Endothelial cell of umbilical vein (primary cell): ENCODE results near the gene NAA40. TPM values are rescaled to one million over a fixed set of nuclear protein-coding genes. Genes with fewer than 3 reads are reported as not detected.

Experiments used
- BruUV-seq: library from RNA; stranded (reverse); fragments of 400-500 nt; replicated peaks from 2 replicates; lab custom pipeline; 2021; lab: Mats Ljungman, UMichigan
- CTCF ChIA-PET: fragments of 300-600, 350-600 bp; sonication (Branson Sonifier 250); formaldehyde crosslinking; loops from one replicate; lab custom pipeline; 2021; ENCODE audit warnings: antibody characterized with exemption, inconsistent platforms; lab: Charles Lee
- POLR2A ChIA-PET: fragments of 300-600, 350-600 bp; sonication (Branson Sonifier 250); formaldehyde crosslinking; loops from one replicate; lab custom pipeline; 2021; ENCODE audit warnings: antibody characterized with exemption, inconsistent platforms; lab: Charles Lee
- DNase-seq: peaks from one replicate; pipeline ENCODE4 v3.0.0-alpha.2; 2011; ENCODE audit warnings: low read depth, low spot score
- FAIRE-seq: peaks from 2 replicates; lab custom pipeline; 2011; peaks lifted over from hg19 to GRCh38; lab: Jason Lieb, UNC
- H2AFZ ChIP-seq: 2 replicates; pipeline ENCODE4 v1.6.0; 2012; ENCODE audit warnings: low read depth, low read length, control low read depth, inconsistent platforms
- H3K27ac ChIP-seq: 2 replicates; pipeline ENCODE4 v1.5.1; 2011; ENCODE audit warnings: low read depth, mild to moderate bottlenecking, control low read depth, low read length, moderate library complexity; ENCODE audit not compliant: insufficient read depth
- H3K27me3 ChIP-seq, 2 experiments: 2 replicates each; pipeline versions ENCODE4 v1.6.0 to v1.6.1; 2011; ENCODE audit warnings: low read length in 2 of 2, mixed read lengths in 1 of 2; ENCODE audit not compliant: control insufficient read depth in 2 of 2, insufficient read depth in 2 of 2
- H3K36me3 ChIP-seq, 2 experiments: 2 replicates in 1 of 2; 3 replicates in 1 of 2; pipeline ENCODE4 v1.5.1; 2011; ENCODE audit warnings: low read length in 2 of 2, mild to moderate bottlenecking in 1 of 2, moderate library complexity in 1 of 2; ENCODE audit not compliant: control insufficient read depth in 2 of 2, insufficient read depth in 2 of 2; ENCODE audit errors: extremely low read depth in 1 of 2
- H3K4me1 ChIP-seq: 3 replicates; pipeline ENCODE4 v1.5.1; 2011; ENCODE audit warnings: mild to moderate bottlenecking, low read length; ENCODE audit not compliant: control insufficient read depth, insufficient read depth; ENCODE audit errors: extremely low read depth
- H3K4me2 ChIP-seq: 2 replicates; pipeline ENCODE4 v1.6.1; 2011; ENCODE audit warnings: low read length, control low read depth, mixed read lengths; ENCODE audit not compliant: insufficient read depth
- H3K4me3 ChIP-seq, 3 experiments: fragments of 200-600 bp in 1 of 3; sonication (generic), shearing (Covaris generic) in 1 of 3; replicated peaks in 1 of 3; 2 replicates each; pipeline ENCODE4 v1.5.1; 2011 to 2016; ENCODE audit warnings: control low read depth in 3 of 3, low read length in 3 of 3, mild to moderate bottlenecking in 2 of 3, inconsistent platforms in 1 of 3, low read depth in 1 of 3, moderate library complexity in 1 of 3; ENCODE audit not compliant: insufficient read depth in 1 of 3
- H3K79me2 ChIP-seq: 2 replicates; pipeline ENCODE4 v1.6.0; 2012; ENCODE audit warnings: low read length, inconsistent platforms; ENCODE audit not compliant: control insufficient read depth, insufficient read depth
- H3K9ac ChIP-seq: replicated peaks from 2 replicates; pipeline ENCODE3; 2011; ENCODE audit warnings: low read length, control low read depth; ENCODE audit not compliant: insufficient read depth; ENCODE audit errors: extremely low read depth
- H3K9me1 ChIP-seq: replicated peaks from 3 replicates; pipeline ENCODE4 v1.6.0; 2011; ENCODE audit warnings: mild to moderate bottlenecking, low read length; ENCODE audit not compliant: control insufficient read depth, insufficient read depth; ENCODE audit errors: extremely low read depth
- H3K9me3 ChIP-seq: replicated peaks from 2 replicates; pipeline ENCODE4 v1.5.1; 2012; ENCODE audit warnings: low read length, inconsistent platforms; ENCODE audit not compliant: control insufficient read depth, insufficient read depth
- H4K20me1 ChIP-seq: replicated peaks from 2 replicates; pipeline ENCODE3; 2011; ENCODE audit warnings: mild to moderate bottlenecking, low read length; ENCODE audit not compliant: control insufficient read depth, insufficient read depth; ENCODE audit errors: extremely low read depth
- FOS ChIP-seq: IDR thresholded peaks from 2 replicates; pipeline ENCODE4 v1.6.1; 2011; ENCODE audit warnings: mild to moderate bottlenecking, low read length, moderate library complexity, borderline replicate concordance; ENCODE audit not compliant: insufficient read depth
- POLR2AphosphoS5 ChIP-seq: IDR thresholded peaks from 2 replicates; pipeline ENCODE4 v1.6.1; 2012; ENCODE audit warnings: low read depth, mild to moderate bottlenecking, control low read depth, low read length, moderate library complexity; ENCODE audit not compliant: insufficient read depth
- dilution Hi-C: fragments of 300-500 bp; cut with MboI; formaldehyde crosslinking; loops from one replicate; pipeline ENCODE4 v1.15.0; 2019; ENCODE audit warnings: low sequenced_read_pairs; ENCODE audit not compliant: extremely low pct_ligation_motif_present
- intact Hi-C: fragments of 100-400 bp; cut with micrococcal nuclease; formaldehyde crosslinking; loops from one replicate; pipeline ENCODE4 v1.10.0; 2022
- polyA plus RNA-seq, 4 experiments: library from polyadenylated mRNA; depleted of rRNA in 3 of 4; stranded (reverse) in 3 of 4; unstranded in 1 of 4; fragments of >200 nt; gene quantifications; 2 replicates each; pipeline versions ENCODE4 v1.2.1 to v1.2.3, GENCODE V29; 2011 to 2012; ENCODE audit warnings: missing spikeins in 1 of 4
- total RNA-seq: library from RNA; stranded (reverse); gene quantifications from 2 replicates; pipeline ENCODE4 v1.2.3, GENCODE V29; 2021
- TF ChIP-seq, protein P1 (sequence below), 2 donors: IDR thresholded peaks; 1 replicate in 1 of 2; 2 replicates in 1 of 2; pipeline ENCODE4 v1.5.1; 2011; ENCODE audit warnings: low read length in 2 of 2, mild to moderate bottlenecking in 2 of 2, moderate library complexity in 2 of 2, control low read depth in 1 of 2, inconsistent platforms in 1 of 2, low read depth in 1 of 2; ENCODE audit not compliant: insufficient read depth in 1 of 2; ENCODE audit errors: extremely low read depth in 1 of 2

The NAA40 gene
- total and polyA plus RNA-seq, 2 donors (not counting 3 experiments of a cell fraction or from before 2014, with no cell fraction given): 28.5 to 32.3 TPM

DNA sequence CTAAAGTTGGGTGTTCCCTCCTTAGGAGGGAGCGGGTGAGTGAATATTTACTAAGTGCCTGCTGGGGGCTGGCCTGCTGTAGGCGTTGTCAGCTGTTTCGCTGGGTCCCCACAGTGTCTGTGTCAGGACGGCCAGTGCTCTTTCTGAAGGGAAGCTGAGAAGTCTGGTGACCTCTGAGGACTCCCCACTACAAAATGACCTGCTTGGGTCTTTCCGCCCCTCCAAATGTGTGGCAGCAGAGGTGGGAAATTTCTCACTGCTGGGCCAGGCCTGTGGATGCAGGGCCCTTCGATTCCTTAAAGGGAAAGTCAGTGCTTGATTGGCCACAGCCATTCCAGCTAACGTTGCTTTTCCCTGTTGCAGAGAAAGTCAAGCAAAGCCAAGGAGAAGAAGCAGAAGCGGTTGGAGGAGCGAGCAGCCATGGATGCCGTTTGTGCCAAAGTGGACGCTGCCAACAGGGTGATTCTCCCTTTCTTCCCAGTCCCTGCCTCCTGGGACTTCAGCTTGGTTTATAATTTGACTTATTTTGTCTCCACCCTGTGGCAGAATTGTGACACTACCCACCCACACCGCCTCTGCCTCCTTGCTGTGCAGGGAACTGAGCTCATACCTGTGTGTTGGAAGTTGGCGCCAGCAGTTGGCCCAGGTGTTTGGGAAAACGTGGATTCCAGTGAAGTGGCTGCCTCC, 6.8 kb downstream of the NAA40 start:
- intact Hi-C loops (loop anchor here (1.0 kb wide), 2 partner anchors 108 to 178 kb away; no protein-coding TSS in a partner anchor), dilution Hi-C loops (no loop called here)
- Histone ChIP-seq H2AFZ (no peak overlapping the region), H3K4me3 (no peak overlapping the region), H3K27ac (no peak overlapping the region), H4K20me1 (no peaks in the 10 kb centered on the region), H3K36me3 (peaks cover 2 to 11% of the 10 kb centered on the region in 2 experiments), H3K79me2 (peaks cover 14% of the 10 kb centered on the region), H3K4me2 (no peak overlapping the region), H3K9me1 (no peaks in the 10 kb centered on the region), H3K27me3 (no peaks in the 10 kb centered on the region), H3K9me3 (no peaks in the 10 kb centered on the region), H3K9ac (no peak overlapping the region), H3K4me1 (no peaks in the 10 kb centered on the region)
- no TSS peak for BruUV-seq
- DNase-seq (peak; percentile 68), FAIRE-seq (peak; percentile 59)
- CTCF ChIA-PET: interaction anchor here (0.7 to 6.9 kb wide), 45 partner anchors 8 to 467 kb away, joined by 3 to 264 read pairs (median 5); partner anchors contain the start of genes MARK2, RCOR2 and ZFTA
- POLR2A ChIA-PET: interaction anchor here (0.9 kb wide), 1 partner anchor 178 kb away, joined by 3 read pairs; the partner anchor contains the start of gene ZFTA
- TF ChIP-seq FOS: no peak
- TF ChIP-seq, protein P1, sequence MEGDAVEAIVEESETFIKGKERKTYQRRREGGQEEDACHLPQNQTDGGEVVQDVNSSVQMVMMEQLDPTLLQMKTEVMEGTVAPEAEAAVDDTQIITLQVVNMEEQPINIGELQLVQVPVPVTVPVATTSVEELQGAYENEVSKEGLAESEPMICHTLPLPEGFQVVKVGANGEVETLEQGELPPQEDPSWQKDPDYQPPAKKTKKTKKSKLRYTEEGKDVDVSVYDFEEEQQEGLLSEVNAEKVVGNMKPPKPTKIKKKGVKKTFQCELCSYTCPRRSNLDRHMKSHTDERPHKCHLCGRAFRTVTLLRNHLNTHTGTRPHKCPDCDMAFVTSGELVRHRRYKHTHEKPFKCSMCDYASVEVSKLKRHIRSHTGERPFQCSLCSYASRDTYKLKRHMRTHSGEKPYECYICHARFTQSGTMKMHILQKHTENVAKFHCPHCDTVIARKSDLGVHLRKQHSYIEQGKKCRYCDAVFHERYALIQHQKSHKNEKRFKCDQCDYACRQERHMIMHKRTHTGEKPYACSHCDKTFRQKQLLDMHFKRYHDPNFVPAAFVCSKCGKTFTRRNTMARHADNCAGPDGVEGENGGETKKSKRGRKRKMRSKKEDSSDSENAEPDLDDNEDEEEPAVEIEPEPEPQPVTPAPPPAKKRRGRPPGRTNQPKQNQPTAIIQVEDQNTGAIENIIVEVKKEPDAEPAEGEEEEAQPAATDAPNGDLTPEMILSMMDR (IDR thresholded peaks at IDR 0.05; ENCODE audit: extremely low read depth in 1 of 2, insufficient read depth in 1 of 2, low read depth in 1 of 2, low read length in 2 of 2): peak; percentile 50 to 60

DNA sequence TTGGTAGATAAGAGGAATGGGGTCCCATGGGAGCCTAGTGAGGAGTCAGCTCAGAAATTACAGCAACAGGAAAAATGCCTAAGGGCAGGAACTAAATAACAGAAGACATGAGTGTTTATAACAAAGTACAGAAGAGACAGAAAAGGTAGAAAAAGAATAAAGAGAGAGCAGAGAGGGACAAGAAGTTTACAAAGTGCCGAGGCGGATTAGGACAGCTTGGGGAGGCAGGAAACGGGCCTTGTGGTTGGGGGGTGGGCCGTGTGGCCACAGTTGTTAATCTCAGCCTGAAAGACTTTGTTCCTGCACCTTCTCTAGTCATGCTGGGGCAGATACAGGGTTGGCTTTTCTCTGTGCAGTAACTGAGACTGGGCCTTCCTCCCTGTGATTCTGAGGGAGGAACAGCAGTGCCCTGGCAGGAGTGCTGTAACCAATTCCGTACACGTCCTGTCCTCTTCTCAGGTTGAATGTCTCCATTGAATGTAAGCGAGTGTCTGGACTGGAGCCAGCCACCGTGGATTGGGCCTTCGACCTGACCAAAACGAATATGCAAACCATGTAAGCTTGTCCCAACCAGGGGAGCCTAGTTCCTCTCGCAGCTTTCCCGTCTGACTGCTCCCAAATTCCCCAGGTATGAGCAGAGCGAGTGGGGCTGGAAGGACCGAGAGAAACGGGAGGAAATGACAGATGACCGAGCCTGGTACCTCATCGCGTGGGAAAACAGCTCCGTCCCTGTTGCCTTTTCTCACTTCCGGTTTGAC, 13.2 kb downstream of the NAA40 start:
- H3K27me3 ChIP-seq: no peaks in the 10 kb centered on the region
- dilution Hi-C loops (no loop called here), intact Hi-C loops (no loop called here)
- no peaks in the 10 kb centered on the region for H3K9me3 ChIP-seq
- no peaks in the 10 kb centered on the region for H3K79me2 ChIP-seq
- H2AFZ ChIP-seq: no peak overlapping the region
- H3K36me3 ChIP-seq: peaks cover 7 to 37% of the 10 kb centered on the region in 2 experiments
- no peak overlapping the region for H3K4me3 ChIP-seq
- no peaks in the 10 kb centered on the region for H3K9me1 ChIP-seq
- no peak overlapping the region for H3K9ac ChIP-seq
- FAIRE-seq: no peak
- H3K27ac ChIP-seq: no peak overlapping the region
- no peaks in the 10 kb centered on the region for H4K20me1 ChIP-seq
- ChIA-PET CTCF (no interaction called here), POLR2A (no interaction called here)
- no peaks in the 10 kb centered on the region for H3K4me1 ChIP-seq
- no peak for TF ChIP-seq POLR2AphosphoS5
- no peak for DNase-seq
- no peak overlapping the region for H3K4me2 ChIP-seq
- BruUV-seq: no TSS peak
